Motor neuron (in vitro differentiated cells): ENCODE data around the gene HOXA5. TPM values are rescaled to one million over a fixed set of nuclear protein-coding genes. Genes with fewer than 3 reads are reported as not detected.
A peak's percentile ranks its signal among the peaks of the same experiment; 100 is the strongest.

Source experiments
- ATAC-seq, 8 experiments: fragments of 200-7000 bp; cut with Tn5 transposase; replicated peaks in 6 of 8; 2 replicates each; pipeline ENCODE4 v1.8.0; 2021; ENCODE audit warnings: mild to moderate bottlenecking in 8 of 8, moderate library complexity in 8 of 8
- H3K27ac ChIP-seq, 2 donors: fragments of 250-450 bp; sonication (Bioruptor Pico); 2 replicates each; pipeline ENCODE4 v1.9.0; 2021; ENCODE audit warnings: antibody characterized with exemption in 2 of 2, mild to moderate bottlenecking in 2 of 2, moderate library complexity in 1 of 2
- H3K4me1 ChIP-seq, 2 donors: fragments of 250-450 bp; sonication (Bioruptor Pico); replicated peaks in 1 of 2; 2 replicates each; pipeline ENCODE4 v1.6.1; 2021; ENCODE audit warnings: antibody characterized with exemption in 2 of 2, mild to moderate bottlenecking in 2 of 2, moderate library complexity in 1 of 2
- H3K4me3 ChIP-seq, 5 donors: fragments of 250-450 bp; sonication (Bioruptor Pico); 2 replicates each; pipeline ENCODE4 v1.9.0; 2021; ENCODE audit warnings: antibody characterized with exemption in 5 of 5, mild to moderate bottlenecking in 5 of 5, moderate library complexity in 4 of 5
- WGBS, 10 experiments: fragments of 450-650 bp; shearing (Covaris generic); methylation state at CpG; one replicate each; pipeline ENCODE4 v1.0.0; 2022; 5-methylcytosine and 5-hydroxymethylcytosine counted together
- in situ Hi-C, 9 experiments: fragments of 400-800 bp; cut with MboI; loops; one replicate each; pipeline ENCODE4 v1.15.0; 2021; ENCODE audit warnings: low sequenced_read_pairs in 9 of 9, low pct_unique_long_range_greater_than_20kb in 2 of 9; ENCODE audit not compliant: unreplicated experiment in 9 of 9
- total RNA-seq, 8 experiments: library from RNA; unstranded; fragments of 300-600 nt; gene quantifications; 2 replicates each; pipeline versions ENCODE4 v1.2.3 to v1.2.4, GENCODE V29; 2022

Gene HOXA5
- total RNA-seq, 8 experiments from 2014 or later, result 10.0 to 121 (median 73.0) TPM

DNA sequence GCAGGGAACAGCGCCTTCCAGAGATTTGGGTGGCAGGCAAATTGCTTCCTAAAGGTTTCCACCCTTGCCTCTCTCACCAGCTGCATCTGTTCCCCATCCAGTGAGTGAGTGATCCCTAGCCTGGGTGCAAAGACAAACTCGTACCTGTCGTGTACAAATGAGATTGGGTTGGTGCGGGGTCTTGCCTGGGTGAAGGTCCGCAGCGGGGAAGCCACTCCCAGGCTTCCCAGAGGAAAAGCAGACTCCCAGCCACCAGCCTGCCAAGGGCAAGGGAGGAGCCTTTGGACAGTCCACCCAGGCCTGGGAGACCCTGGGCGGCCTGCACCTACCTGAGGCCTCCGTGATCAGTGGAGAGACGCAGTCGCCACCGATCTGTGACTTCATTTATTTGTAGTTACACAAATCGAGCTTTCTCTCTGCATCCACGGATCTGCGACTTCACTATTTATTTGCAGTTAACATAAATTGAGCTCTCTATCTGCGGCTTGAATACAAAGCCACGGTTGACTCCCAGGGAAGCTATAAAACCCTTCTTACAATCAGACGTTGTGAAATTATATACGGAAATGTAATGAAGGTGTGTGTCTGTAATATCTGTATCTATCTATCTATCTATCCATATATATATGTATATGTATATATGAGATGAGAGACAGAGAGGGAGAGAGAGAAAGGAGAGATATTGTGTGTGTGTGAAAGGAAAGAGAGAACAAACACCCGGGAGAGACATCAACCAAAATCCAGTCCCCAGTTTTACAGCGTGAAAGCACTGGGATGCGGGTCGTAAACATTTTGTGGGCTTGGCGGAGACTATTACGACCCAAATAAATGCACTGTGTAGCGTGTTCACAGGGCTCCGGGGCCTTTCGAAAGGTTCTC is 16.0 kb upstream of the HOXA5 start:
- 65 to 98% (median 90%) methylated on average over 1 to 22 of the region's 27 CpGs for WGBS, 10 experiments
- in situ Hi-C loops, result loop anchor here in 5 of 9 experiments (5.0 to 25.0 kb wide), 4 partner anchors 462 to 1297 kb away; no protein-coding TSS in a partner anchor
- no peak for ATAC-seq
- Histone ChIP-seq H3K27ac (no peak overlapping the region), H3K4me3 (no peak overlapping the region), H3K4me1 (peaks cover 5 to 13% of the 10 kb centered on the region in 2 donors)

- in situ Hi-C loops, result loop anchor here in 5 of 9 experiments (5.0 to 25.0 kb wide), 4 partner anchors 461 to 1296 kb away; no protein-coding TSS in a partner anchor
- peaks cover 5 to 13% of the 10 kb centered on the region in 2 donors for H3K4me1 ChIP-seq
Observed at GRCh38 chr7:27158436-27159265, 15.2 kb upstream of the HOXA5 start.

GRCh38 chr7:27157702-27158431 is 14.4 kb upstream of the HOXA5 start:
- WGBS, 10 experiments, result 20 to 100% (median 98%) methylated on average over 1 to 7 of the region's 30 CpGs; no CpG with 5 or more reads in 4 of the 10 experiments
- Histone ChIP-seq H3K4me3 (no peak overlapping the region), H3K27ac (no peak overlapping the region), H3K4me1 (peaks cover 5 to 13% of the 10 kb centered on the region in 2 donors)
- in situ Hi-C loops, result loop anchor here in 5 of 9 experiments (5.0 to 25.0 kb wide), 4 partner anchors 461 to 1296 kb away; no protein-coding TSS in a partner anchor
- ATAC-seq, result no peak

More at GRCh38 chr7:27158436-27159265, 15.2 kb upstream of the HOXA5 start:
- H3K27ac ChIP-seq, result no peak overlapping the region
- H3K4me3 ChIP-seq, result no peak overlapping the region
- ATAC-seq, result no peak
- WGBS, 10 experiments, result 22 to 100% (median 95%) methylated on average over 2 to 26 of the region's 35 CpGs; no CpG with 5 or more reads in 2 of the 10 experiments

GRCh38 chr7:27156916-27157701 is 13.6 kb upstream of the HOXA5 start:
- ATAC-seq, result peak in 5 of 8 experiments; percentile 12 to 31 (median 26)
- 33 to 100% (median 47%) methylated on average over 2 to 10 of the region's 30 CpGs; no CpG with 5 or more reads in 3 of the 10 experiments for WGBS, 10 experiments
- H3K27ac ChIP-seq, result no peak overlapping the region

GRCh38 chr7:27156508-27156898 is 13.0 kb upstream of the HOXA5 start, which contains the start of gene HOXA7:
TSS of gene HOXA7 (minus strand) at chr7:27156675. CDS start at chr7:27156545, 130 bp downstream.
- H3K4me3 ChIP-seq, result peak within 1 kb of the TSS; percentile 43 to 64 (median 50)
- peak within 1 kb of the TSS in 1 of 2 donors; percentile 46 for H3K27ac ChIP-seq
- ATAC-seq, result peak; percentile 29 to 82 (median 71)
- 0 to 50% (median 3%) methylated on average over 2 to 16 of the region's 33 CpGs; no CpG with 5 or more reads in 2 of the 10 experiments for WGBS, 10 experiments
- in situ Hi-C loops, result loop anchor here in 5 of 9 experiments (5.0 to 25.0 kb wide), 4 partner anchors 459 to 1294 kb away; no protein-coding TSS in a partner anchor
- H3K4me1 ChIP-seq, result peaks cover 7 to 15% of the 10 kb centered on the region in 2 donors

More at GRCh38 chr7:27156916-27157701, 13.6 kb upstream of the HOXA5 start:
- in situ Hi-C loops, result loop anchor here in 5 of 9 experiments (5.0 to 25.0 kb wide), 4 partner anchors 460 to 1295 kb away; no protein-coding TSS in a partner anchor
- Histone ChIP-seq H3K4me1 (peaks cover 5 to 13% of the 10 kb centered on the region in 2 donors), H3K4me3 (peak overlapping the region; percentile 43 to 64 (median 50))

GRCh38 chr7:27155816-27156507 is 12.5 kb upstream of the HOXA5 start:
- peaks cover 9 to 13% of the 10 kb centered on the region in 2 donors for H3K4me1 ChIP-seq
- WGBS, 10 experiments, result 0 to 44% (median 1%) methylated on average over 3 to 20 of the region's 63 CpGs; no CpG with 5 or more reads in 1 of the 10 experiments
- H3K27ac ChIP-seq, result peak overlapping the region in 1 of 2 donors; percentile 46
- in situ Hi-C loops, result loop anchor here in 5 of 9 experiments (5.0 to 25.0 kb wide), 4 partner anchors 459 to 1294 kb away; no protein-coding TSS in a partner anchor
- peak; percentile 12 to 52 (median 32) for ATAC-seq
- peak overlapping the region; percentile 43 to 64 (median 50) for H3K4me3 ChIP-seq

GRCh38 chr7:27154901-27155815 is 11.7 kb upstream of the HOXA5 start:
- 17 to 100% (median 51%) methylated on average over 2 to 19 of the region's 48 CpGs; no CpG with 5 or more reads in 1 of the 10 experiments for WGBS, 10 experiments
- in situ Hi-C loops, result loop anchor here in 5 of 9 experiments (5.0 to 25.0 kb wide), 4 partner anchors 458 to 1293 kb away; no protein-coding TSS in a partner anchor
- H3K4me1 ChIP-seq, result peaks cover 6 to 15% of the 10 kb centered on the region in 2 donors
- H3K4me3 ChIP-seq, result peak overlapping the region; percentile 43 to 64 (median 50)
- no peak for ATAC-seq
- H3K27ac ChIP-seq, result no peak overlapping the region

DNA sequence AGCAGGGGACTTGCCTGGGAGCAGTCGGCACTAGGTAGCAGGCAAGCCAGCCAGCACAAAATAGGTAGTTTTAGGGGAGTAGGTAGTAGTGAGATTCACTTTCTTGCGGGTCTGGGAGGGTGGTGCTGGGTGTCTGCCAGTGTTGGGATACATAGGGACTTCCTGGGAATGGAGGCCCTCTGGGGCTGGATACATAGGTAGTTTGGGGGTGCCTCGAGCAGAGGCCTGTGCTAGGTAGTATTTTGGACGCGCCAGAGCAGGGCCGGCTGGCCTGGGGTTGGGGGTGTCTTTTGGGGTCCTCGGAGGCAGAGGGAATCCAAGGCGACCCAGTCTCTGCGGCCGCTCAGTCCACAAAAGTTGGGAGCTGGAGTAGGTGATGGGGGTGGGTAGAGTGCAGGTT is 10.9 kb upstream of the HOXA5 start:
- ATAC-seq, result no peak
- WGBS, 10 experiments, result 67 to 100% (median 94%) methylated on average over 1 to 5 of the region's 10 CpGs; no CpG with 5 or more reads in 6 of the 10 experiments
- H3K27ac ChIP-seq, result no peak overlapping the region
- no peak overlapping the region for H3K4me3 ChIP-seq
- peaks cover 5 to 18% of the 10 kb centered on the region in 2 donors for H3K4me1 ChIP-seq
- in situ Hi-C loops, result loop anchor here in 5 of 9 experiments (25.0 kb wide), 3 partner anchors 767 to 1292 kb away; no protein-coding TSS in a partner anchor

GRCh38 chr7:27153526-27153925 is 10.0 kb upstream of the HOXA5 start:
- in situ Hi-C loops, result loop anchor here in 5 of 9 experiments (25.0 kb wide), 3 partner anchors 766 to 1291 kb away; no protein-coding TSS in a partner anchor
- no peak overlapping the region for H3K27ac ChIP-seq
- ATAC-seq, result no peak
- peaks cover 5 to 27% of the 10 kb centered on the region in 2 donors for H3K4me1 ChIP-seq
- no peak overlapping the region for H3K4me3 ChIP-seq
- 20 to 100% (median 82%) methylated on average over 1 to 2 of the region's 3 CpGs; no CpG with 5 or more reads in 4 of the 10 experiments for WGBS, 10 experiments
